Adrenal gland (tissue), 12 donors: ENCODE measurements around the gene IL25. TPM values are rescaled to one million over a fixed set of nuclear protein-coding genes. Genes with fewer than 3 reads are reported as not detected.
A peak's percentile ranks its signal among the peaks of the same experiment; 100 is the strongest.

Source experiments
- DNase-seq, 7 donors: peaks; one replicate each; pipeline ENCODE4 v3.0.0-alpha.2; 2019 to 2020
- H3K27ac ChIP-seq, 5 donors: fragments of 200-600 bp; sonication (generic) in 4 of 5; 1 replicate in 3 of 5; 2 replicates in 2 of 5; pipeline versions ENCODE4 v1.5.1 to v1.8.0; 2016 to 2020; ENCODE audit warnings: mild to moderate bottlenecking in 1 of 5
- H3K27me3 ChIP-seq: fragments of 200-600 bp; 2 replicates; pipeline ENCODE4 v1.8.0; 2021
- H3K36me3 ChIP-seq, 2 donors: fragments of 200-600 bp; replicated peaks in 1 of 2; 1 replicate in 1 of 2; 2 replicates in 1 of 2; pipeline versions ENCODE4 v1.5.1 to v1.8.0; 2018 to 2022
- H3K4me1 ChIP-seq, 2 donors: fragments of 200-600 bp; replicated peaks in 1 of 2; 1 replicate in 1 of 2; 2 replicates in 1 of 2; pipeline versions ENCODE4 v1.5.1 to v1.8.0; 2018 to 2021
- H3K4me3 ChIP-seq, 4 donors: fragments of 200-600 bp; sonication (generic) in 3 of 4; one replicate each; pipeline ENCODE4 v1.5.1; 2016 to 2018
- H3K9me3 ChIP-seq, 3 donors: fragments of 200-600 bp; sonication (generic) in 1 of 3; replicated peaks in 1 of 3; 1 replicate in 2 of 3; 2 replicates in 1 of 3; pipeline versions ENCODE4 v1.5.1 to v1.8.0; 2016 to 2021
- CTCF ChIP-seq, 6 experiments: fragments of 450-650 bp in 4 of 6; fragments of 200-600 bp in 2 of 6; sonication (generic) in 1 of 6; IDR thresholded peaks; 1 replicate in 5 of 6; 2 replicates in 1 of 6; pipeline versions ENCODE4 v1.5.1 to v1.8.0; 2016 to 2021; ENCODE audit warnings: antibody characterized with exemption in 6 of 6, mild to moderate bottlenecking in 2 of 6, moderate library complexity in 1 of 6
- POLR2A ChIP-seq, 2 donors: fragments of 450-650 bp; IDR thresholded peaks; one replicate each; pipeline ENCODE4 v1.6.1; 2017; ENCODE audit warnings: antibody characterized with exemption in 2 of 2, mild to moderate bottlenecking in 2 of 2, moderate library complexity in 1 of 2
- WGBS, 4 donors: extraction: QIAGEN DNeasy Blood & Tissue Kit in 2 of 4; methylation state at CpG; one replicate each; pipeline versions ENCODE4 v1.1.5 to v1.1.7; 2013 to 2017; 5-methylcytosine and 5-hydroxymethylcytosine counted together
- intact Hi-C, 2 donors: fragments of 100-400 bp; cut with DNase I; formaldehyde crosslinking; loops; one replicate each; pipeline versions ENCODE4 v1.14.1 to v1.15.0; 2022 to 2023
- polyA plus RNA-seq, 3 donors: library from polyadenylated mRNA; stranded (reverse); fragments of 200-250 nt in 2 of 3; fragments of 350-450 nt in 1 of 3; fragmentation: Illumina TruSeq in 1 of 3; extraction: RNeasy Lipid Tissue Mini Kit (QIAGEN cat#74804) in 1 of 3; gene quantifications; one replicate each; pipeline ENCODE4 v1.2.3, GENCODE V29; 2013 to 2014
- total RNA-seq, 9 donors: library from RNA; depleted of rRNA in 4 of 9; stranded (reverse); fragments of >200 nt in 4 of 9; fragments of 120-200 nt in 1 of 9; fragmentation: NEBNext Ultra II Directional in 1 of 9; extraction: Animal tissue kit (Norgen Biotek cat#: 25700) in 1 of 9; gene quantifications; one replicate each; pipeline versions ENCODE4 v1.1.0 to v1.2.4, GENCODE V29; 2013 to 2023
- donor health status: healthy with polysubstance abuse.
- donor health status: Bipolar disorder and iron deficiency.
- donor health status: DM: yes; HTN: yes; CAD: no.
- donor health status: DM: no; HTN: no; CAD: no.
- donor health status: DM: no; HTN: no; CAD: no.
- donor health status: DM: yes; HTN: yes; CAD: no.

Gene IL25
- total and polyA plus RNA-seq, 12 donors = 0.10 TPM; not detected in 11

GRCh38 chr14:23351681-23352505 lies 20.7 kb upstream of the IL25 start:
- Histone ChIP-seq H3K27me3 (peaks cover 11% of the 10 kb centered on the region), H3K4me1 (peaks cover 5 to 14% of the 10 kb centered on the region in 2 donors), H3K36me3 (no peaks in the 10 kb centered on the region), H3K4me3 (peak overlapping the region in 2 of 4 donors; percentile 1 to 73), H3K9me3 (no peaks in the 10 kb centered on the region), H3K27ac (peak overlapping the region in 2 of 5 donors; percentile 70 to 80)
- peak in 1 of 7 donors; percentile 50 for DNase-seq
- intact Hi-C loops = no loop called here
- WGBS, 4 donors = 9 to 30% (median 16%) methylated on average over 13 to 61 of the region's 61 CpGs
- TF ChIP-seq CTCF (IDR thresholded peaks at IDR 0.05) (no peak), POLR2A (IDR thresholded peaks at IDR 0.05) (no peak)

GRCh38 chr14:23352506-23353432 lies 19.8 kb upstream of the IL25 start, which contains the start of gene SLC22A17:
Gene SLC22A17 (minus strand): TSS chr14:23352887.
- H3K27me3 ChIP-seq = peaks cover 11% of the 10 kb centered on the region
- DNase-seq = peak; percentile 77 to 94 (median 81)
- peak within 1 kb of the TSS in 2 of 4 donors; percentile 1 to 73 for H3K4me3 ChIP-seq
- peaks cover 5 to 14% of the 10 kb centered on the region in 2 donors for H3K4me1 ChIP-seq
- no peaks in the 10 kb centered on the region for H3K9me3 ChIP-seq
- 1% methylated on average over 20 to 42 of the region's 42 CpGs for WGBS, 4 donors
- peak within 1 kb of the TSS in 2 of 5 donors; percentile 70 to 80 for H3K27ac ChIP-seq
- intact Hi-C loops = no loop called here
- peak in 1 of 6 experiments; percentile 11 for TF ChIP-seq CTCF (IDR thresholded peaks at IDR 0.05)
- peak; percentile 77 to 84 for TF ChIP-seq POLR2A (IDR thresholded peaks at IDR 0.05)
- no peaks in the 10 kb centered on the region for H3K36me3 ChIP-seq

GRCh38 chr14:23353433-23353780 lies 19.2 kb upstream of the IL25 start:
- Histone ChIP-seq H3K27me3 (peaks cover 11% of the 10 kb centered on the region), H3K9me3 (no peaks in the 10 kb centered on the region), H3K36me3 (no peaks in the 10 kb centered on the region), H3K4me3 (no peak overlapping the region), H3K4me1 (peaks cover 5 to 14% of the 10 kb centered on the region in 2 donors), H3K27ac (peak overlapping the region in 1 of 5 donors; percentile 80)
- peak in 1 of 7 donors; percentile 52 for DNase-seq
- intact Hi-C loops = no loop called here
- 81 to 88% (median 84%) methylated on average over 5 of the region's 5 CpGs for WGBS, 4 donors
- TF ChIP-seq CTCF (IDR thresholded peaks at IDR 0.05) (no peak), POLR2A (IDR thresholded peaks at IDR 0.05) (no peak)

GRCh38 chr14:23354990-23355389 lies 17.6 kb upstream of the IL25 start:
- no peaks in the 10 kb centered on the region for H3K36me3 ChIP-seq
- TF ChIP-seq CTCF (IDR thresholded peaks at IDR 0.05) (no peak), POLR2A (IDR thresholded peaks at IDR 0.05) (no peak)
- H3K27ac ChIP-seq = no peak overlapping the region
- 70 to 85% (median 80%) methylated on average over 6 of the region's 6 CpGs for WGBS, 4 donors
- DNase-seq = peak in 1 of 7 donors; percentile 48
- H3K4me1 ChIP-seq = peaks cover 5 to 14% of the 10 kb centered on the region in 2 donors
- H3K4me3 ChIP-seq = no peak overlapping the region
- H3K9me3 ChIP-seq = no peaks in the 10 kb centered on the region
- intact Hi-C loops = no loop called here
- H3K27me3 ChIP-seq = peaks cover 11% of the 10 kb centered on the region
